ENCODE results near the gene FNDC5.
"Not testable (repeated sequence)": the region's sequence is repeated elsewhere in the genome, so short reads cannot be mapped to it uniquely, and the experiment has no call there.

FNDC5 gene

GRCh38 chr1:32870615-32871363 lies at the start of gene FNDC5:
Gene FNDC5 (minus strand): TSS chr1:32870912.
- DNase-seq, result no peak

DNA sequence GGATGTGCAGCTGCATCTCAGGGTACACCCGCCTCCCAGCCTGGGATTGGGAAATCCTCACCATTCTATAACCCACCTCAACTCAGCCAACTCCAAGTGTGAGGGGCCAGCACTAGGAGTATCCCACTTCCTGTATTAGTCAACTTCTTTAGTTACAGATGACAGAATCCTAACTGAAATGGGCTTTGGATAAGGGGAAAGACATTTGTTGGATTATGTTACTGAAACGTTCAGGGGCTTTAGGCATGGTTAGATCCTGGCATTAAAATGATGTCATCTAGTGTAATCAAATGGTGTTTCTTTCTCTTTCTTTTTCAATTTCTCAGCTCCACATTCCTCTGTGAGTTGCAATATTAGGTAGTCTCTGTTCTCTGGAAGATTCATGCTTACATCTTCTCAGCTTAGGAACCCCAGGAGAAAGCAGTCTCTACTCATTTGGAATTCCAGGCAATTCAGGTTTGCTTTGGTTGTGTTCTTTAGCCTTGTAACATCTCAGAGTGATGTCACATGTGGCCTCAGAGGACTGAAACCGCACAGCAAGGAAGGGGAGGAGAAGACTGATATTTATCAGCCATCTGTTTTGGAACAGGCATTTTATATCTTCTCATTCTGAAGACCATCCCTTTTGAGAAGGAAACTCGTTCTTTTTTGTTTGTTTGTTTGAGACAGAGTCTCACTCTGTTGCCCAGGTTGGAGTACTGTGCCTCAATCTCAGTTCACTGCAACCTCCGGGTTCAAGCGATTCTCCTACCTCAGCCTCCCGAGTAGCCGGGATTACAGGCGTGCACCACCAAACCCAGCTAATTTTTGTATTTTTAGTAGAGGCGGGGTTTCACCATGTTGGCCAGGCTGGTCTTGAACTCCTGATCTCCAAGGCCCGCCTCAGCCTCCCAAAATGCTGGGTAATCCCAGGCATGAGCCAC lies 49.4 kb upstream of the FNDC5 start:
- DNase-seq, result no peak

DNA sequence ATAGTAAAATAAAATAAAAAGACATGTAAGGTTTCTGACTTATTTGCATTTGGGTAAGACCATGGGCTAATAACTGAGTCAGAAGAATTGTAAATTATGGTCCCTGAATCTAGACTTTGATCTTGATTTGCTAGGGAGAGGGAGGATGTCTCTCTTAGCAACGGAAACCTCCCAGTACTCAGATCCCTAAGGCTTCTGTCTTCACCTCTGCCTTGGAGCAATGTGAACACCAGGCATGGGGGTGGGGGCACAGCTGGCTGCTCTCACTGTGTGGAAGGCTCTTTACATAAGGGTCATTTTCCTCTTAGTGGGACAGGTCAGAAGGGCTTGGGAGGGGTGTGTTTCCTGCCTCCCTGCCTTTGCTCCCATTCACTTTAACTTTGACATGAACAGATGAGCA lies 47.5 kb upstream of the FNDC5 start:
- no peak for DNase-seq

DNA sequence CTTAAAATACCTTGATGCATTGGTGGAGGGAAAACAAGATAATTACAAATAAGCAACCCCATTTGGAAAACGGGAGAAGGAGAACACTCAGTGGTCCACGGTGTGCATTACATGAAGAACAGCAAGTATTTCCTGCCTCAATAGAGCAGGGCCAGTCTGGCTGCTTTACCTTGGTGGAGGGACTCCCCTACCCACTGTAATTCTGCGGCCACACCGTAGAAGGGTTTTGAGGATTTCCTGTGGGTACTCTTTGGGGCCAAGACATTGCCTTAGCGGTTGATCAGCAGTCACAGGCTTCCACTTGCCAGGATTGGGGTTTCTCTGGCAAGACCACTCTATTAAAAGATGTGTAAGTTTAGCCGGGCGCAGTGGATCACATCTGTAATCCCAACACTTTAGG lies 46.8 kb upstream of the FNDC5 start:
- DNase-seq, result no peak

GRCh38 chr1:32915766-32916706 lies 45.3 kb upstream of the FNDC5 start:
- no peak for DNase-seq

DNA sequence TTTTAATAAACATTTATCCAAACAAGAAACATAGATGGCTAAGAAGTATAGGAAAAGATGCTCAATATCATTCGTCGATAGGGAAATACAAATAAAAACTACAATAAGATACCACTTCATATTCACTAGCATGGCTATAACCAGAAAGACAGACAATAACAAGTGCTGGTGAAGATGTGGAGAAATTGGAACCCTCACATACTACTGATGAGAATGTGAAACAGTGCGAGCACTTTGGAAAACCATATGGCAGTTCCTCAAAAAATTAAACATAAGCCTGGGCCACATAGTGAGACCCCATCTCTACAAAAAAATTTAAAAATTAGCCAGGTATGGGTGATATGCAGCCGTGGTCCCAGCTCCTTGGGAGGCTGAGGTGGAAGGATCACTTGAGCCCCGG lies 39.6 kb upstream of the FNDC5 start:
- DNase-seq, result no peak

GRCh38 chr1:32907435-32907834 lies 36.7 kb upstream of the FNDC5 start:
- DNase-seq, result no peak

GRCh38 chr1:32906654-32907053 lies 35.9 kb upstream of the FNDC5 start:
- no peak for DNase-seq

DNA sequence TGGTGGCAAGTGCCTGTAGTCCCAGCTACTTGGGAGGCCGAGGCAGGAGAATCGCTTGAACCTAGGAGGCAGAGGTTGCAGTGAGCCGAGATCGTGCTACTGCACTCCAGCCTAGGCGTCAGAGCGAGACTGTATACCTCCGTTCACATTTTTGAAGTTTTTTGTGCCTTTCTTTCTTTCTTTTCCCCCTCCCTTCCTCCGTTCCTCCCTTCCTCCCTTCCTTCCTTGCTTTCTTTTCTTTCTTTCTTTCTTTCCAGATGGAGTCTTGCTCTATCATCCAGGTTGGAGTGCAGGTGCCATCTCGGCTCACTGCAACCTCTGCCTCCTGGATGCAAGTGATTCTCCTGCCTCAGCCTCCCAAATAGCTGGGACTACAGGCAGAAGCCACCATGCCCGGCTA lies 34.9 kb upstream of the FNDC5 start:
- not testable (repeated sequence) for DNase-seq

DNA sequence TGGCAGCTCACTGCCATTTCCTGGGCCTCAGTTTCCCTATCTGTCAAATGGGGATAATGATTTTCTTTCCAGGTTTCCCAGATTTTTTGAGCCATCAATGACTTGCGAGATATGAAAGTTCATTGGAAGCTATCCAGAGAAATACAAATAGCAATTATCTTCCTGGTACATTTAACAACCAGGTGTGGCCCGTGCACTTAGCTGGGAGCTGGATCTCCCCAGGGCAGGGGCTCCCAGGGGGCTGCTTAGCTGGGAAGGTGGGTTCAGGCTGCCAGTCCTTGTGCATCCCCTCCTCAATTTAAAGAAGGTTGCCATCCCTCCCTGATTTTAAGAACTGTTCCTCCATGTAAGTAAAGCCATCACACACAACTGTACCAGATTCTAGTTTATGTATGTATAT lies 34.1 kb upstream of the FNDC5 start:
- no peak for DNase-seq

DNA sequence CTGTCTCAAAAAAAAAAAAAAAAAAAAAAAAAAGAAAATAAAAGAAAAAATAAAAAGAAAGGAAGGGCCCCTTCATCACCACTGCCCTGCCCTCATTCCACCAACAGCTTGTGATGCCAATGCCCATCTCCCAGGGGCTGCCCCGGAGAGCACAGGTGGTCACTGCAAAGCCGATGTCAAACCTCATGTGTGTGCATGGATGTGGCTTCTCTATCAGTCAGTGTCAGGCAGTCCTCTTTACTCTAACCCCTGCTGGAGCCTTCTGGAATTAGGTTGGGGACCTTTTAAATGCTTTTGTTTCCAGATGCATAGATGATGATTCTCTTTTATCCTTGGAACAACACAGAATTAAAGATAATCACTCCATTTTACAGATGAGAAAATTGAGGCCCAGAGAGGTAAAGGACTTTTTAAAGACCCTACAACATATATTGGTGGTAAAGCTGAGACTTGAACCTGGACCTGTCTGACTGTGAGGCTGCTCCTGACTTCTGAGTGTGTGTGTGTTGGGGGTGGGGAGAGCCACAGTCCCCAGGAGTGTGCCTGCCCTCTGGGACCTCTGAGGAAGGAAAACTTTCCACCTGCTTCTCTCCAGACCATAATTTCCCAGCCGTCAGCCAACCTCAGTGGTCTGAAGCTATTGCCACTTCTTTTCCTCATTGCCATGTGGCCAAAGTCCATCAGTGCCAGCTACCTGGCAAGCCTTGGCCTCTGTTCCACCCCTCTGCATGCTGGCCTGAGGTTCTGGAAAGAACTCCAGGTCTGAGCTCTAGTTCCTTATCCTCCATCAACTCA lies 33.5 kb upstream of the FNDC5 start:
- no peak for DNase-seq

GRCh38 chr1:32902535-32902920 lies 31.8 kb upstream of the FNDC5 start:
- no peak for DNase-seq

DNA sequence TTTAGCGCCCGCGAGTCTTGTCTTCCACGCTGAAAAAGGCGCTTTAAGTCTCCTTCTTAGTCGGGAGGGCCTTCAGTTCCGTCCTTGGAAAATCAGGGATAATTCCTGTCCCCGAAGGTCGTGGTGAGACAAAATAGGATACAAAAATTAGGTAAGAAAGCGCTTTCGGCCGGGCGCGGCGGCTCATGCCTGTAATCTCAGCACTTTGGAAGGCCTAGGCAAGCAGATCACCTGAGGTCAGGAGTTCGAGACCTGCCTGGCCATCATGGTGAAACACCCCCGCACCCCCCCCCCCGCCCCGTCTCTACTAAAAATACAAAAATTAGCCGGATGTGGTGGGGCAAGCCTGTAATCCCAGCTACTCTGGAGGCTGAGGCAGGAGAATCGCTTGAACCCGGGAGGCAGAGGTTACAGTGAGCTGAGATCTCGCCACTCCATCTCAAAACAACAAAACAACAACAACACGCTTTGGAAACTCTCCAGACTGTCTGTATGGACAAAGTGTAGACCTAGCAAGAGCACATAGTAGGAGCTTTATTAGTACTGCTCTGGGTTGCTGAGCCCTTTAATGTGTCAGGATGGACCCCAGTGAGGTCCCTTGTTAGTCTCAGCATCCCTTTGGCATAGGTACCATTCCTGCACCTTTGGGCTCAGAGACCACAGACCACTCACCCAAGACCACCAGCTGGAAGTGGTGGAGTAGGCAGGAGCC lies 31.3 kb upstream of the FNDC5 start:
- no peak for DNase-seq

GRCh38 chr1:32900956-32901822 lies 30.5 kb upstream of the FNDC5 start, which contains the start of gene TMEM54:
Gene TMEM54 (minus strand): TSS chr1:32901389. CDS start chr1:32901238, 151 bp downstream.
- no peak for DNase-seq

DNA sequence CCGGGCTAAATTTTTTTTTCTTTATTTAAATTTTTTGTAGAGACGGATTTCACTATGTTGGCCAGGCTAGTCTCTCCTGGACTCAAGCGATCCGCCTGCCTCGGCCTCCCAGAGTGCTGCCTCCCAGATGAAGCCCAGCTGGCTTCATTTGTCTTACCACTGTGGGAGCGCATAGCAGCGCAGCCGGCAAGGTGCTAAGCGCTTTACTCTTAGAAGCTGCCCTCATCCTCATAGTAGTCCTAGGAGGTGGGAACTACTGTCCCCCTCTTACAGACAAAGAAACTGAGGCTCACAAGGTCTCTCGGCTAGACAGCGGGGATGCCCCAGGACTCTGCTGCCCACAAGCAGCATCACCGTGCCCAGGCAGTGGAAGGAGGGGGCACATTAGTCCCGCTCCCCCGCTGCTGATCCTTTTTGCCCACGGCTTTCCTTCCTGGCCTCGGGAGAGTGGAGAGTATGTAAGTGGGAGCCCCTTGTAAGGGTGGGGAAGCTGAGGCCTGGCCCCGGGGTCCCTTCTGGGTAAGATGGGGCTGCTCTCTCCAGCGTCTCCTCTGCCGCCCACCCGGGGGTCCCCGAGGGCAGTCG lies 29.8 kb upstream of the FNDC5 start:
- DNase-seq, result no peak

DNA sequence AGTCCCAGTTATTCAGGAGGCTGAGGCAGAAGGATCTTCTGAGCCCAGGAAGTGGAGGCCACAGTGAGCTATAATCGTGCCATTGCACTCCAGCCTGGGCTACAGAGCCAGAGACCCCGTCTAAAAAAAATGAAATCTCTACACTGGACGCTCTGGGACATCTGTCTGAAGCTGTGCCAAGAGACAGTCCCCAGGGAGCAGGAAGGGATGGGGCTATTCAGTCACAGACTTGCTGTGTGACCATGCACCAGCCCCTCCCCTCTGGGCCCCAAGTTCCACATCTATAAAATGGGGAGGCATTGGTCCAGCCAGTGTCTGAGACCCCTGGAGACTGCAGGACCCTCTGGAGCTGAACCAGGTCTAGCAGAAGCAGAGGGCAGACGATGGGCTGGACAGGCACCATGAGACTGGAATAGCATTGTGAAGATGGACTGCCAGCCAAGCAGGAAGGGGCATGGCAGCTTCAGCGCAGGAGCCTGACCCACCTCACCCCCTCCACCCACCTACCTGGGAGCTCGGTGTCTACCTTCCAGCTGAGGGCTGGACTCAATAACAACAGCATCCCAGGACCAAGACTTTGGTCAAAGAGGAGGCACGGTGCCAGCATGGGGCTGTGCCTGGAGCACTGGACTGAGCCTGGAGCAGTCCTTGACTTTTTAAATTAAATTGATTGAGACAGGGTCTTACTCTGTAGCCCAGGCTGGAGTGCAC lies 29.0 kb upstream of the FNDC5 start:
- DNase-seq, result no peak

GRCh38 chr1:32898958-32899357 lies 28.2 kb upstream of the FNDC5 start:
- no peak for DNase-seq

DNA sequence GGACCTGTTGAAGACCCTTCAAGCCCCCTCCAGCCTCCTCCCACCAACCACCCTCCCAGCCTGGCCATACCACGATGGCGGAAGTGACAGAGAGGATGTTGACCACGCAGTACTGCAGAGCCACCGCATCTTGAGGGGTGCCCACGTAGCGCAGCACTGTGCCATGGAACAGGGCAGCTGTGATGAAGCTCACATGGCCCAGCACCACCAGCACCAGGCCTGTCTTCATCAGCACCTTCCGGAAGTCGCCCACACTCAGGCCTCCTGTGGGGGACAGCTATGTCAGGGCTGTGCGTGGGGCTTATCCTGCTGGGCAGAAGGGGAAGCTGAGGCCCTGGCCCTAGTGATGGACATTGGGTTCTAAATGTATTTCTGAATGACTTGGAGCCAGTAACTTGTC lies 27.3 kb upstream of the FNDC5 start:
- no peak for DNase-seq

Measured in activated naive CD4-positive, alpha-beta T cell (primary cell).